ENCODE measurements around the gene CYYR1. TPM values are rescaled to one million over a fixed set of nuclear protein-coding genes. Genes with fewer than 3 reads are reported as not detected.

The CYYR1 gene
- total RNA-seq, 1 experiment from 2014 or later, result 0.12 TPM

- CTCF ChIA-PET, result no interaction called here
Measured at GRCh38 chr21:26588446-26588845, 15.4 kb upstream of the CYYR1 start.

GRCh38 chr21:26587736-26588201 lies 14.7 kb upstream of the CYYR1 start:
- H2AFZ ChIP-seq (ENCODE audit: low read depth, low read length, poor library complexity, severe bottlenecking), result no peak overlapping the region
- peaks cover 9 to 10% of the 10 kb centered on the region in 2 experiments; a peak in 3 of 4 replicates for H3K9me3 ChIP-seq (ENCODE audit: control insufficient read depth in 1 of 2, insufficient read depth in 1 of 2, low read depth in 1 of 2, low read length in 2 of 2)
- ChIA-PET CTCF (no interaction called here), RAD21 (ENCODE audit: low non-redundant PET in 1 of 2, low total read pairs in 2 of 2, uncharacterized antibody in 2 of 2, unreplicated experiment in 2 of 2) (no interaction called here), POLR2A (no interaction called here)
- no peaks in the 10 kb centered on the region for H3K36me3 ChIP-seq (ENCODE audit: control insufficient read depth in 1 of 2, insufficient read depth in 2 of 2, low read length in 2 of 2)
- no TSS peak for BruUV-seq (replicated peaks)
- no peak overlapping the region for H3K27ac ChIP-seq (ENCODE audit: low read depth, low read length)
- no peaks in the 10 kb centered on the region for H3K4me1 ChIP-seq (ENCODE audit: control insufficient read depth in 1 of 2, insufficient read depth in 2 of 2, low read length in 2 of 2)
- H4K20me1 ChIP-seq (ENCODE audit: insufficient read depth), result no peaks in the 10 kb centered on the region
- ATAC-seq (no peak), DNase-seq (ENCODE audit: low read depth, low spot score) (no peak)
- H3K79me2 ChIP-seq (ENCODE audit: insufficient read depth, low read length), result no peaks in the 10 kb centered on the region
- H3K9me2 ChIP-seq (ENCODE audit: insufficient read depth), result no peaks in the 10 kb centered on the region
- H3K4me2 ChIP-seq (ENCODE audit: low read length), result no peak overlapping the region
- H3K4me3 ChIP-seq (replicated peaks in 1 of 2; ENCODE audit: low read depth in 1 of 2, low read length in 2 of 2), result no peak overlapping the region
- no peaks in the 10 kb centered on the region for H3K27me3 ChIP-seq (ENCODE audit: insufficient read depth, low read length)
- intact Hi-C loops (cut with micrococcal nuclease), result no loop called here
- TF ChIP-seq CBX3 (IDR thresholded peaks at IDR 0.05; ENCODE audit: low read depth) (no peak), TCF7L2 (IDR thresholded peaks at IDR 0.05; ENCODE audit: borderline replicate concordance, extremely low read depth, insufficient read depth, insufficient read length) (peak; percentile 91)
- H3K9ac ChIP-seq (ENCODE audit: low read length), result no peak overlapping the region

More at GRCh38 chr21:26588446-26588845, 15.4 kb upstream of the CYYR1 start:
- no peak overlapping the region for H3K4me3 ChIP-seq (replicated peaks in 1 of 2; ENCODE audit: low read depth in 1 of 2, low read length in 2 of 2)
- peaks cover 9 to 10% of the 10 kb centered on the region in 2 experiments; a peak in 3 of 4 replicates for H3K9me3 ChIP-seq (ENCODE audit: control insufficient read depth in 1 of 2, insufficient read depth in 1 of 2, low read depth in 1 of 2, low read length in 2 of 2)
- no peaks in the 10 kb centered on the region for H3K36me3 ChIP-seq (ENCODE audit: control insufficient read depth in 1 of 2, insufficient read depth in 2 of 2, low read length in 2 of 2)
- ATAC-seq, result no peak
- H3K27me3 ChIP-seq (ENCODE audit: insufficient read depth, low read length), result no peaks in the 10 kb centered on the region
- no peaks in the 10 kb centered on the region for H3K79me2 ChIP-seq (ENCODE audit: insufficient read depth, low read length)
- no peak overlapping the region for H3K27ac ChIP-seq (ENCODE audit: low read depth, low read length)
- TF ChIP-seq ZNF274 (IDR thresholded peaks at IDR 0.05; ENCODE audit: low read depth, low read length), result no peak
- TF ChIP-seq JUND (IDR thresholded peaks at IDR 0.05), result no peak
- no peak for TF ChIP-seq EGR1 (IDR thresholded peaks at IDR 0.05; ENCODE audit: low read depth)
- TF ChIP-seq SP1 (IDR thresholded peaks at IDR 0.05; ENCODE audit: low read depth), result no peak
- TF ChIP-seq FOSL1 (IDR thresholded peaks at IDR 0.05; ENCODE audit: low read depth), result no peak
- no peak for TF ChIP-seq SIN3A (IDR thresholded peaks at IDR 0.05; ENCODE audit: low read depth)
- no peak for TF ChIP-seq ATF3 (IDR thresholded peaks at IDR 0.05)
- RAD21 ChIA-PET (ENCODE audit: low non-redundant PET in 1 of 2, low total read pairs in 2 of 2, uncharacterized antibody in 2 of 2, unreplicated experiment in 2 of 2), result no interaction called here
- POLR2A ChIA-PET, result no interaction called here
- H2AFZ ChIP-seq (ENCODE audit: low read depth, low read length, poor library complexity, severe bottlenecking), result no peak overlapping the region
- H3K9me2 ChIP-seq (ENCODE audit: insufficient read depth), result no peaks in the 10 kb centered on the region
- no peak for DNase-seq (ENCODE audit: low read depth, low spot score)
- no peaks in the 10 kb centered on the region for H3K4me1 ChIP-seq (ENCODE audit: control insufficient read depth in 1 of 2, insufficient read depth in 2 of 2, low read length in 2 of 2)
- no peak overlapping the region for H3K4me2 ChIP-seq (ENCODE audit: low read length)
- no peak overlapping the region for H3K9ac ChIP-seq (ENCODE audit: low read length)
- BruUV-seq (replicated peaks), result no TSS peak
- no peaks in the 10 kb centered on the region for H4K20me1 ChIP-seq (ENCODE audit: insufficient read depth)
- intact Hi-C loops (cut with micrococcal nuclease), result no loop called here
